ENCODE measurements around the gene WFDC5. TPM values are rescaled to one million over a fixed set of nuclear protein-coding genes. Genes with fewer than 3 reads are reported as not detected.
A peak's percentile ranks its signal among the peaks of the same experiment; 100 is the strongest.
"Not testable (repeated sequence)": the region's sequence is repeated elsewhere in the genome, so short reads cannot be mapped to it uniquely, and the experiment has no call there.

Gene WFDC5, protein sequence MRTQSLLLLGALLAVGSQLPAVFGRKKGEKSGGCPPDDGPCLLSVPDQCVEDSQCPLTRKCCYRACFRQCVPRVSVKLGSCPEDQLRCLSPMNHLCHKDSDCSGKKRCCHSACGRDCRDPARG
- not detected for total RNA-seq
- not detected for polyA plus RNA-seq

DNA sequence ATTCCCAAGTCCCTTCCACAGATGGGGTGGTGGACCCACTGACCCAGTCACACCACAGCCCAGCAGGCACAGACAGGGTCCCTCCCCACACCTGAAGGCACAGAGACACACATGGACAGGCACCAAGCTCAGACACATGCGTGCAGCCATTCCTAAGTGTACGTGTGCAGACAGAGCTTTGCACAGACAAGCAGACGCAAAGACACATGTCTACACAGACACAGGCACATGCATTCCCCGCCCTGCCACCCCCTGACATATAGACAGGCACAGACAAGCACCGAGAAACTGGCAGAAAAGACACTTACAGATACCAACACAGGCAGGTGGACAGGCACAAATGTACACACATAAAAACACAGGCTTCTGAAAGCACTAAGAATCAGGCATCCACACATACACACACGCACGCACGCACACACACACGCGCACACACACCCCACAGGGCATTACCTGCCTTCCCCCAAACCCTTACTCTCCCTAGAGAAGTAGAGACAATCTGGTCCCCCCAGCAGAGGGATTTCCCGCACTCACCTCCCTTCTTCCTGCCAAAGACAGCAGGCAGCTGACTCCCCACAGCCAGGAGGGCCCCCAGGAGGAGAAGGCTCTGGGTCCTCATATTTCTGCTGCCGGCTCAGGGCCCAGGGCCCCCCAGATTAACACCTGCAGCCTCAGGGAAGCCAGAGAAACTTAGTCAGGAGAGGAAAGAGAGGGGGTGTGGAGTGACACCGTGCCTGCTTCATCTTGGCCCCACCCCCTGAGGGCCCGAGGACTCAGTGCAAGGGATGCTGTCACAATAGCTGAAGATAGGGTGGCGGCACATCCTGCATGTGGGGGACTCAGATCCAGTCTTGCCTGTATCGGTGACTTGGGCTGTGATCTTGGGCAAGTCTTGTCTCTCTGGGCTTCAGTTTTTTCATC is at the start of gene WFDC5:
WFDC5 (minus strand) TSS at position 710 of the 921 bp plus-strand sequence; CDS start at position 619, 91 bp downstream.
- H3K9me3 ChIP-seq (ENCODE audit: control insufficient read depth in 1 of 2, low read length in 2 of 2), result no peaks in the 10 kb centered on the region
- no peak within 1 kb of the TSS for H3K27ac ChIP-seq (ENCODE audit: low read depth, low read length)
- Mint-ChIP-seq H3K4me1 (peaks cover 0 to 6% (median 2%) of the 10 kb centered on the region in 4 donors), H3K27me3 (peaks cover 3 to 6% of the 10 kb centered on the region in 2 donors), H3K27ac (peak within 1 kb of the TSS in 1 of 7 donors; percentile 47), H3K4me3 (no peak within 1 kb of the TSS), H3K9me3 (no peaks in the 10 kb centered on the region), H3K36me3 (no peaks in the 10 kb centered on the region)
- POLR2A ChIA-PET (ENCODE audit: partially characterized antibody), result no interaction called here
- intact Hi-C loops (cut with micrococcal nuclease), result no loop called here
- peaks cover 3% of the 10 kb centered on the region for H3K27me3 ChIP-seq (ENCODE audit: insufficient read depth, low read length)
- H3K36me3 ChIP-seq (ENCODE audit: insufficient read depth, low read length), result no peaks in the 10 kb centered on the region
- CTCF ChIA-PET (ENCODE audit: partially characterized antibody), result interaction anchor here (1.0 kb wide), 1 partner anchor 19 kb away, joined by 3 read pairs; no protein-coding TSS in a partner anchor
- DNase-seq, result no peak
- H3K4me1 ChIP-seq (ENCODE audit: insufficient read depth, low read length), result peaks cover 4% of the 10 kb centered on the region
- H3K4me3 ChIP-seq (ENCODE audit: low read length in 2 of 2), result no peak within 1 kb of the TSS

DNA sequence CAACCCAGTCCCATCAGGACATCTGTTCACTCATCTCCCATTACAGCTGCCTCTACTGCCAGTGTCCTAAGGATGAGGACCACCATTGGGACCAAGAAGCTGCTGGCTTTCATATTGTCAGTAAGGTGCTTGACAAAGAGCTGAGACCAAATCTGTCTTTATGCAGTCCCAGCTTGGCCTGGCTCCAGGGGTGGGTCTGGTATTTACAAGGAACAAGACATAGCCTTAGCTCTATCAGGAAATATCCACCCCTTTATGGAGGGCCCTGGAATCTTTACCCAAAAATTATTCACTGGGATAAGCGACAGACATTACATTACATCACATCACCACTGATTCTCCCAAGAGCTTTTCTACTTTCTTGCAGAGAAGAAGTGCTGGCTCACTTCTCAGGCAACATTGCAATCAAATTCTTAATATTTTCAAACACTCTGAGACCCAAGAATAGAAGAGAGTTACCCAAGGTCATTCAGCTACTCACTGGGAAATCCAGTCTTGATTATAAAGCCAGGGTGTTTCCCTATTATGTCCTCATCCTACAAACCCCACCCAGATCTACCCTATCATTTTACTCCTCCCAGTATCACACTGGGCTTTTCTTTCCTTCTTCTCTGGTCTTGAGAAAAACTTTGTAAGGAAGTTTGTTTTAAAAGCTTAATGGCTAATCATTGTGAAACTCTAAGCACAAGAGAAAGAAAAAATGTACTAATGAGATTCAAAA is 48.3 kb upstream of the WFDC5 start:
- DNase-seq, result no peak
- POLR2A ChIA-PET (ENCODE audit: partially characterized antibody), result interaction anchor here (0.6 kb wide), 1 partner anchor 205 kb away, joined by 3 read pairs; no protein-coding TSS in a partner anchor
- no peak overlapping the region for H3K4me3 ChIP-seq (ENCODE audit: low read length in 2 of 2)
- no peaks in the 10 kb centered on the region for H3K9me3 ChIP-seq (ENCODE audit: control insufficient read depth in 1 of 2, low read length in 2 of 2)
- CTCF ChIA-PET (ENCODE audit: partially characterized antibody), result interaction anchor here (1.0 kb wide), 1 partner anchor 130 kb away, joined by 3 read pairs; no protein-coding TSS in a partner anchor
- H3K4me1 Mint-ChIP-seq, result no peaks in the 10 kb centered on the region
- peaks cover 33 to 57% of the 10 kb centered on the region in 2 donors for H3K27me3 Mint-ChIP-seq
- peaks cover 4 to 76% (median 56%) of the 10 kb centered on the region in 8 donors for H3K9me3 Mint-ChIP-seq
- H3K27ac Mint-ChIP-seq, result no peak overlapping the region
- H3K27me3 ChIP-seq (ENCODE audit: insufficient read depth, low read length), result peaks cover 4% of the 10 kb centered on the region
- H3K27ac ChIP-seq (ENCODE audit: low read depth, low read length), result no peak overlapping the region
- intact Hi-C loops (cut with micrococcal nuclease), result no loop called here
- no peaks in the 10 kb centered on the region for H3K36me3 ChIP-seq (ENCODE audit: insufficient read depth, low read length)
- H3K4me3 Mint-ChIP-seq, result no peak overlapping the region
- no peaks in the 10 kb centered on the region for H3K4me1 ChIP-seq (ENCODE audit: insufficient read depth, low read length)
- peaks cover 5 to 17% of the 10 kb centered on the region in 2 donors for H3K36me3 Mint-ChIP-seq

DNA sequence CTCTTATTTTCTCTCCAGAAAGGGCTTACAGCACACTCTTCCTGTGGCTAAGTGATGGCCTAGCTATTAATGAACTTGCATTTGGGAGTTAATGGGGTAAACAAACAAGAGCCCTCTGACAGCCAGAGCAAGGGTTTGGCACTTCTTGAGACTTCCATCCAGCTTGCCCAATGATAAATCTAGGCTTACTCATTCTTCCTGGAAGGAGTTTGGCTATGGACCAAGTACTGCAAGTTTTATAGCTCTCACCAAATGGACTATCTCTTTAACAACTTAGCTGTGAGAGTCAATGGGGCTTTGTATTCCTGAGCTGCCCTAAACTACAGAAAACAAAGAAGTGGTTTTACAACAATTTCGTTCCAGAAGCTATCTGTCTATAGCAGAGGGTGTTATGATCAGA is 43.0 kb upstream of the WFDC5 start:
- peaks cover 7 to 62% (median 55%) of the 10 kb centered on the region in 8 donors for H3K9me3 Mint-ChIP-seq
- H3K27me3 Mint-ChIP-seq, result peaks cover 36 to 39% of the 10 kb centered on the region in 2 donors
- intact Hi-C loops (cut with micrococcal nuclease), result no loop called here

DNA sequence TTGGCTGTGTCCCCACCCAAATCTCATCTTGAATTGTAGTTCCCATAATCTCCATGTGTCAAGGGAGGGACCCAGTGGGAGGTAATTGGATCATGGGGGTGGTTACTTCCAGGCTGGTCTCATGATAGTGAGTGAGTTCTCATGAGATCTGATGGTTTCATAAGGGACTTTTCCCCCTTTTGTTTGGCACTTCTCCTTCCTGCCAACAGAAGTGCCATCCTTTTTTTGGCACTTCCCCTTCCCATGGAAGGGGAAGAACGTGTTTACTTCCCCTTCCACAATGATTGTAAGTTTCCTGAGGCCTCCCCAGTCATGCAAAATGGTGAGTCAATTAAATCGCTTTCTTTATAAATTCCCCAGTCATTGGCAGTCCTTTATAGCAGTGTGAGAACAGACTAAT is 41.7 kb upstream of the WFDC5 start:
- H3K4me1 Mint-ChIP-seq, result no peaks in the 10 kb centered on the region
- Histone ChIP-seq H3K9me3 (ENCODE audit: control insufficient read depth in 1 of 2, low read length in 2 of 2) (no peaks in the 10 kb centered on the region), H3K4me1 (ENCODE audit: insufficient read depth, low read length) (no peaks in the 10 kb centered on the region), H3K27me3 (ENCODE audit: insufficient read depth, low read length) (peaks cover 11% of the 10 kb centered on the region), H3K36me3 (ENCODE audit: insufficient read depth, low read length) (no peaks in the 10 kb centered on the region), H3K4me3 (ENCODE audit: low read length in 2 of 2) (no peak overlapping the region), H3K27ac (ENCODE audit: low read depth, low read length) (no peak overlapping the region)
- H3K4me3 Mint-ChIP-seq, result no peak overlapping the region
- ChIA-PET POLR2A (ENCODE audit: partially characterized antibody) (no interaction called here), CTCF (ENCODE audit: partially characterized antibody) (no interaction called here)
- H3K36me3 Mint-ChIP-seq, result peaks cover 3 to 16% of the 10 kb centered on the region in 2 donors
- no peak overlapping the region for H3K27ac Mint-ChIP-seq
- DNase-seq, result no peak
- H3K27me3 Mint-ChIP-seq, result peaks cover 30 to 36% of the 10 kb centered on the region in 2 donors
- H3K9me3 Mint-ChIP-seq, result peaks cover 3 to 49% (median 43%) of the 10 kb centered on the region in 8 donors
- intact Hi-C loops (cut with micrococcal nuclease), result no loop called here

More for the DNA sequence above, 43.0 kb upstream of the WFDC5 start:
- H3K4me1 Mint-ChIP-seq, result no peaks in the 10 kb centered on the region
- no peak overlapping the region for H3K27ac ChIP-seq (ENCODE audit: low read depth, low read length)
- H3K36me3 ChIP-seq (ENCODE audit: insufficient read depth, low read length), result no peaks in the 10 kb centered on the region
- no peaks in the 10 kb centered on the region for H3K4me1 ChIP-seq (ENCODE audit: insufficient read depth, low read length)
- H3K9me3 ChIP-seq (ENCODE audit: control insufficient read depth in 1 of 2, low read length in 2 of 2), result no peaks in the 10 kb centered on the region
- no peak overlapping the region for H3K27ac Mint-ChIP-seq
- H3K4me3 Mint-ChIP-seq, result no peak overlapping the region
- ChIA-PET CTCF (ENCODE audit: partially characterized antibody) (no interaction called here), POLR2A (ENCODE audit: partially characterized antibody) (no interaction called here)
- DNase-seq, result no peak
- peaks cover 5 to 16% of the 10 kb centered on the region in 2 donors for H3K36me3 Mint-ChIP-seq
- H3K4me3 ChIP-seq (ENCODE audit: low read length in 2 of 2), result no peak overlapping the region
- peaks cover 11% of the 10 kb centered on the region for H3K27me3 ChIP-seq (ENCODE audit: insufficient read depth, low read length)

DNA sequence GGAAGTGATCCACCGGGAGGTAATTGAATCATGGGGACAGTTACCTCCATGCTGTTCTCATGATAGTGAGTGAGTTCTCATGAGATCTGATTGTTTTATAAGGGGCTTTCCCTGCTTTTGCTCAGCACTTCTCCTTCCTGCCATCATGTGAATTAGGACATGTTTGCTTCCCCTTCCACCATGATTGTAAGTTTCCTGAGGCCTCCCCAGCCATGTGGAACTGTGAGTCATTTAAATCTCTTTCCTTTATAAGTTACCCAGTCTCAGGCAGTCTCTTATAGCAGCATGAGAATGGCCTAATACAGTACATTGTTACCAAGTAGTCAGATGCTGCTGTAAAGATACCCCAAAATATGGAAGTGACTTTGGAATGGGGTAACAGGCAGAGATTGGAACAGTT is 39.8 kb upstream of the WFDC5 start:
- H3K4me1 Mint-ChIP-seq; H3K36me3 ChIP-seq (ENCODE audit: insufficient read depth, low read length); H3K9me3 ChIP-seq (ENCODE audit: control insufficient read depth in 1 of 2, low read length in 2 of 2); H3K4me3 Mint-ChIP-seq; H3K4me1 ChIP-seq (ENCODE audit: insufficient read depth, low read length); H3K27ac Mint-ChIP-seq; DNase-seq; POLR2A ChIA-PET (ENCODE audit: partially characterized antibody); intact Hi-C loops (cut with micrococcal nuclease); CTCF ChIA-PET (ENCODE audit: partially characterized antibody); H3K4me3 ChIP-seq (ENCODE audit: low read length in 2 of 2); H3K27me3 ChIP-seq (ENCODE audit: insufficient read depth, low read length); H3K27ac ChIP-seq (ENCODE audit: low read depth, low read length): not testable (repeated sequence)
- Mint-ChIP-seq H3K36me3 (peaks cover 2 to 16% of the 10 kb centered on the region in 2 donors), H3K9me3 (peaks cover 3 to 35% (median 31%) of the 10 kb centered on the region in 8 donors), H3K27me3 (peaks cover 25 to 35% of the 10 kb centered on the region in 2 donors)

DNA sequence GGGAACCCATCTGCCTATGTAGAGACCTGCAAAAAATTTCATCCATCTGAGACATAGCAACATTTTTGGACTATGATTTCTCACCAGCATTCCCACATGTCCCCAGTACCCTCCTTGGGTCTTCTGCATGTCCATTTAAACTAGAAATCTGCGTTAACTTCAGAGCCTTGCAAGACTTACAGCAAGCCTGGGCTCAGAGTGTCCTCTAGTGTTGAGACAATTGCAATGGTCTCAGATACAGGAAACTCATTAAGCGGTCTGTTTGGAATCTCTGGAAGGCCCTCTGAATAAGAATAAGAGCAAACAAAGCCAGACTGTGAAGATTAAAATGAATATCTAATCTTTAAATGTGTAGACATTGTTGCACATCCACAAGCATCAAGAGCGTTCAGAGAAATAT is 39.2 kb upstream of the WFDC5 start:
- peaks cover 2 to 14% of the 10 kb centered on the region in 2 donors for H3K36me3 Mint-ChIP-seq

DNA sequence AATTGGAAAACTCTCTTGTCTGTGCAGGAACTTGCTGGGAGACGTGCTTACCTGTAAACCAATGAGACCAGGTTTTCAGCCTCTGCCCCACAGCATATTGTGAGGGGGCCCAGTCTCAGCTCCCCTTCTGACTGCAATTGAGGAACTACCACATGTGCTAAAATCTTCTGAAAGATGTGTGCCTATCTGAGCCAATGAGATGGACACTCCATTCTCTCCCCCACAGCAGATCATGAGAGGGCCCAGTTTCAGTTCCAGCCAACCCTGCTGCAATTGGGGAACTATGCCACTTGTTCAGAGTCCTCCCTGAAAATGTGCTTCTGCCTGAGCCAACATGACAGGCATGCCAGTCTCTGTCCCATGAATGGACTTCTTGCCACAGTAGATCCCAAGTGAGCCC is 38.8 kb upstream of the WFDC5 start:
- POLR2A ChIA-PET (ENCODE audit: partially characterized antibody), result no interaction called here
- no peak overlapping the region for H3K27ac Mint-ChIP-seq
- no peak overlapping the region for H3K4me3 Mint-ChIP-seq
- CTCF ChIA-PET (ENCODE audit: partially characterized antibody), result no interaction called here
- peaks cover 3 to 26% (median 22%) of the 10 kb centered on the region in 8 donors for H3K9me3 Mint-ChIP-seq
- no peaks in the 10 kb centered on the region for H3K9me3 ChIP-seq (ENCODE audit: control insufficient read depth in 1 of 2, low read length in 2 of 2)
- no peak for DNase-seq
- no peaks in the 10 kb centered on the region for H3K4me1 ChIP-seq (ENCODE audit: insufficient read depth, low read length)
- no peaks in the 10 kb centered on the region for H3K36me3 ChIP-seq (ENCODE audit: insufficient read depth, low read length)
- intact Hi-C loops (cut with micrococcal nuclease), result no loop called here
- peaks cover 0 to 10% of the 10 kb centered on the region in 2 donors for H3K36me3 Mint-ChIP-seq
- H3K27me3 ChIP-seq (ENCODE audit: insufficient read depth, low read length), result peaks cover 7% of the 10 kb centered on the region
- no peak overlapping the region for H3K27ac ChIP-seq (ENCODE audit: low read depth, low read length)
- H3K4me3 ChIP-seq (ENCODE audit: low read length in 2 of 2), result no peak overlapping the region
- peaks cover 26 to 35% of the 10 kb centered on the region in 2 donors for H3K27me3 Mint-ChIP-seq
- no peaks in the 10 kb centered on the region for H3K4me1 Mint-ChIP-seq

More for the DNA sequence above, 39.2 kb upstream of the WFDC5 start:
- ChIA-PET POLR2A (ENCODE audit: partially characterized antibody) (no interaction called here), CTCF (ENCODE audit: partially characterized antibody) (no interaction called here)
- Histone ChIP-seq H3K27me3 (ENCODE audit: insufficient read depth, low read length) (peaks cover 7% of the 10 kb centered on the region), H3K27ac (ENCODE audit: low read depth, low read length) (no peak overlapping the region), H3K4me1 (ENCODE audit: insufficient read depth, low read length) (no peaks in the 10 kb centered on the region), H3K4me3 (ENCODE audit: low read length in 2 of 2) (no peak overlapping the region), H3K9me3 (ENCODE audit: control insufficient read depth in 1 of 2, low read length in 2 of 2) (no peaks in the 10 kb centered on the region), H3K36me3 (ENCODE audit: insufficient read depth, low read length) (no peaks in the 10 kb centered on the region)
- Mint-ChIP-seq H3K4me3 (no peak overlapping the region), H3K4me1 (no peaks in the 10 kb centered on the region), H3K27ac (no peak overlapping the region), H3K27me3 (peaks cover 25 to 37% of the 10 kb centered on the region in 2 donors), H3K9me3 (peaks cover 3 to 30% (median 26%) of the 10 kb centered on the region in 8 donors)
- DNase-seq, result no peak
- intact Hi-C loops (cut with micrococcal nuclease), result no loop called here

All from CD4-positive, alpha-beta memory T cell (primary cell).